Left ventricle myocardium inferior (tissue), 1 donor: ENCODE measurements around the gene GAPDHS. TPM values are rescaled to one million over a fixed set of nuclear protein-coding genes. Genes with fewer than 3 reads are reported as not detected.

Source experiments
- DNase-seq: peaks from one replicate; pipeline ENCODE4 v3.0.0-alpha.2; 2020
- H3K27ac ChIP-seq: fragments of 200-600 bp; replicated peaks from 2 replicates; pipeline ENCODE4 v1.8.0; 2021
- H3K27me3 ChIP-seq: fragments of 200-600 bp; 2 replicates; pipeline ENCODE4 v1.8.0; 2021; ENCODE audit warnings: low read depth
- H3K36me3 ChIP-seq: fragments of 200-600 bp; 2 replicates; pipeline ENCODE4 v1.8.0; 2021
- H3K4me1 ChIP-seq: fragments of 200-600 bp; 2 replicates; pipeline ENCODE4 v1.8.0; 2021
- H3K4me3 ChIP-seq: fragments of 200-600 bp; 2 replicates; pipeline ENCODE4 v1.8.0; 2021; ENCODE audit warnings: mild to moderate bottlenecking, moderate library complexity
- H3K9me3 ChIP-seq: fragments of 200-600 bp; replicated peaks from 2 replicates; pipeline ENCODE4 v1.8.0; 2021
- intact Hi-C: fragments of 100-400 bp; cut with micrococcal nuclease; formaldehyde crosslinking; loops from one replicate; pipeline ENCODE4 v1.11.0; 2022
- total RNA-seq: library from RNA; stranded (reverse); fragmentation: NEBNext Ultra II Directional; extraction: Animal tissue kit (Norgen Biotek cat#: 25700); gene quantifications from one replicate; pipeline ENCODE4 v1.2.1, GENCODE V29; 2021
- TF ChIP-seq, protein P1 (sequence below): fragments of 200-600 bp; IDR thresholded peaks from 2 replicates; pipeline ENCODE4 v1.8.0; 2021; ENCODE audit warnings: antibody characterized with exemption, mild to moderate bottlenecking, borderline replicate concordance
- donor health status: DM: no; HTN: yes; CAD: no; lungs with severe emphysema.

The GAPDHS gene
- total RNA-seq, 1 donor from 2014 or later: not detected

- H3K36me3 ChIP-seq: no peaks in the 10 kb centered on the region
- peaks cover 67% of the 10 kb centered on the region for H3K27me3 ChIP-seq
- no peak overlapping the region for H3K4me3 ChIP-seq
- intact Hi-C loops: no loop called here
- DNase-seq: no peak
- TF ChIP-seq, protein P1, sequence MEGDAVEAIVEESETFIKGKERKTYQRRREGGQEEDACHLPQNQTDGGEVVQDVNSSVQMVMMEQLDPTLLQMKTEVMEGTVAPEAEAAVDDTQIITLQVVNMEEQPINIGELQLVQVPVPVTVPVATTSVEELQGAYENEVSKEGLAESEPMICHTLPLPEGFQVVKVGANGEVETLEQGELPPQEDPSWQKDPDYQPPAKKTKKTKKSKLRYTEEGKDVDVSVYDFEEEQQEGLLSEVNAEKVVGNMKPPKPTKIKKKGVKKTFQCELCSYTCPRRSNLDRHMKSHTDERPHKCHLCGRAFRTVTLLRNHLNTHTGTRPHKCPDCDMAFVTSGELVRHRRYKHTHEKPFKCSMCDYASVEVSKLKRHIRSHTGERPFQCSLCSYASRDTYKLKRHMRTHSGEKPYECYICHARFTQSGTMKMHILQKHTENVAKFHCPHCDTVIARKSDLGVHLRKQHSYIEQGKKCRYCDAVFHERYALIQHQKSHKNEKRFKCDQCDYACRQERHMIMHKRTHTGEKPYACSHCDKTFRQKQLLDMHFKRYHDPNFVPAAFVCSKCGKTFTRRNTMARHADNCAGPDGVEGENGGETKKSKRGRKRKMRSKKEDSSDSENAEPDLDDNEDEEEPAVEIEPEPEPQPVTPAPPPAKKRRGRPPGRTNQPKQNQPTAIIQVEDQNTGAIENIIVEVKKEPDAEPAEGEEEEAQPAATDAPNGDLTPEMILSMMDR: no peak
- H3K27ac ChIP-seq: no peak overlapping the region
- no peaks in the 10 kb centered on the region for H3K9me3 ChIP-seq
- no peaks in the 10 kb centered on the region for H3K4me1 ChIP-seq
These were observed 32.0 kb downstream of the GAPDHS start for GRCh38 chr19:35565016-35565856.

DNA sequence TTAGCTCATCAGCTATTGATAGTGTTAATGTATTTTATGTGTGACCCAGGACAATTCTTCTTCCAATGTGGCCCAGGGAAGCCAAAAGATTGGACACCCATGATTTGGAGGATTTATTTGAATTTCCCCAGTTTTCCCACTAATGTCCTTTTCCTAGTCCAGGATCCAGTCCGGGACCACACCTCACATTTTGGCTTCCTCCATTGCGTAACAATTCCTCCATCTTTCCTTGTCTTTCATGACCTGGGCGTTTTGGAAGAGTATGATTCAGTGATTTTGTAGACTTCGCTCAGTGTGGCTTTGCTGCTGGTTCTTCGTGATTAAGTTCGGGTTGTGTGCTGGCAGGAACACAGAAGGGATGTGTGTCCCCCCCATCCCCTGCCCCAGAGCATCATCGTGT lies 33.5 kb downstream of the GAPDHS start:
- Histone ChIP-seq H3K4me1 (no peaks in the 10 kb centered on the region), H3K36me3 (no peaks in the 10 kb centered on the region), H3K9me3 (no peaks in the 10 kb centered on the region), H3K27ac (no peak overlapping the region), H3K27me3 (peaks cover 63% of the 10 kb centered on the region), H3K4me3 (no peak overlapping the region)
- DNase-seq: no peak
- TF ChIP-seq, protein P1: no peak
- intact Hi-C loops: no loop called here

- no peaks in the 10 kb centered on the region for H3K36me3 ChIP-seq
- H3K9me3 ChIP-seq: no peaks in the 10 kb centered on the region
- H3K27me3 ChIP-seq: peaks cover 39% of the 10 kb centered on the region
- TF ChIP-seq, protein P1: no peak
- H3K4me3 ChIP-seq: no peak overlapping the region
- no peaks in the 10 kb centered on the region for H3K4me1 ChIP-seq
- H3K27ac ChIP-seq: no peak overlapping the region
- DNase-seq: no peak
- intact Hi-C loops: no loop called here
These were observed 36.1 kb downstream of the GAPDHS start for GRCh38 chr19:35569281-35569781.

- Histone ChIP-seq H3K27ac (no peak overlapping the region), H3K27me3 (peaks cover 34% of the 10 kb centered on the region), H3K4me3 (no peak overlapping the region), H3K4me1 (no peaks in the 10 kb centered on the region), H3K36me3 (no peaks in the 10 kb centered on the region), H3K9me3 (peaks cover 20% of the 10 kb centered on the region)
- intact Hi-C loops: no loop called here
- no peak for DNase-seq
- TF ChIP-seq, protein P1: no peak
These were observed 38.2 kb downstream of the GAPDHS start for GRCh38 chr19:35571406-35571965.

GRCh38 chr19:35577918-35578317 lies 44.7 kb downstream of the GAPDHS start:
- TF ChIP-seq, protein P1: no peak
- Histone ChIP-seq H3K27me3 (peaks cover 42% of the 10 kb centered on the region), H3K36me3 (no peaks in the 10 kb centered on the region), H3K4me3 (no peak overlapping the region), H3K4me1 (no peaks in the 10 kb centered on the region), H3K9me3 (peaks cover 25% of the 10 kb centered on the region), H3K27ac (no peak overlapping the region)
- no peak for DNase-seq
- intact Hi-C loops: no loop called here
